Endothelial cell of hepatic sinusoid (primary cell): Measurements from ENCODE around the gene MEGF10.
"Not testable (repeated sequence)": the region's sequence is repeated elsewhere in the genome, so short reads cannot be mapped to it uniquely, and the experiment has no call there.

Source experiments
- in situ Hi-C: cut with HindIII; loops from 2 replicates; pipeline ENCODE4 v1.10.0; 2017; ENCODE audit warnings: low sequenced_read_pairs

The MEGF10 gene

DNA sequence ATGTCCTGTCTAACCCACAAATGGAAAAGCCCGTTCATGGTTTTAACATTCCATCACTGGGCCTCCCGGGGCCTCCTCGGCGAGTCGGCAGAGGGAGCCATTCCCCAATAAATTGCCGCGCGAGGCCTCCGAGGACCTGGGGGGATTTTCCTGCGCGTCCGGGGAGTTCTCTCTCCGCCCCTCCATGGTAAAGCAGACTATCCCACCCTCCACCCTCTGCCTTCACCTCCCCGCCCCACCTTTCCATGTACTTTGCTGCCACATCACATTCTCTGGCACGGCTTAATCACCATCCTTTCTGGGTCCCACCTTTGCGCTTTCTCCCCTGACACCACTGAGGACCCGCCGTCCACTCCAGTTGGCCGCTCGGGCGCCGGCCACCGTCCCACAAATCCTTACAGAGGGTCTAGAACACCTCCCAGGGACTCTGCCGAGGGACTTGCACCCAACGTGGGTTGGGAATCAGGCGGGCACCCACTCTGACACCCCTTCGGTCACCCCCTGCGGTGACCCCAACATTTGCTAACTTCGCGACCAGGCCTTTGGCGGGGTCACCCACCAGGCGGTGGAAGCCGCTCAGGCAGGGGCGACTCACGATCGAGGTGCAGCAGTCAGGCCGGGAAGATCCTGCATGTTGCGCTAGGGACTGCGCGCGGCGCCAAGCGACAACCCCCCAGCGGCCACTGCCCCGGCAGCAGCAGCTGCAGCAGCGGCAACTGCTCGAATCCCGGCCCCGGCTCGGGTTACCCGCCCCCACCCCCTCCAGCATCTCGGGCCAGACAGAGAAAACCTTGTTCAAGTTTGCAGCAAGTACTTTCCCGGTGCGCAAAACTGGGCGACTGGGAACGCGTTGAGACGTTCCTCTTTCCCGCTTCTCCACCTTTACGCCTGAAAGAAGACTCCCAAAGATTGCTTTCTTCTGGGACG lies at the start of gene MEGF10:
Gene MEGF10 (plus strand): TSS at position 778 of the 927 bp plus-strand sequence. CDS start 40,513 bp downstream, outside the sequence.
- in situ Hi-C loops = no loop called here

DNA sequence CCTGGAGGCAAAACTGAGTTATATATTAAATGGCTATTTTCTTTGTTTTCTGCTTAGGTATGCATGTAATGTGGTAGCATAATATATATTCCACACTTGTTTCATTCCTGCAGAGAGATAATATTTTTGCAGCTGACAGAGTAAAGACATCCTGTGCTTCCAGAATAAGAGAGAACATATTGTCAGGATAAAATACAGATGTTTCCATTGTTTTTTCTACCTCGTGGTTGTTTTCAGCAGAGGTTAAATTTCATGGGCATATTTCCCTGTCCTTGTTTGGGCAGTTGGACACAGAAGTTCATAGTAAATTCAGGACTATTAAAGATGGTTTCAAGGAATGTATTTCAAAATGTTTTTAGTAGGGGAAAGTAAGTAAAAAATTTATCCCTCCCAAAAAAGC lies 47.6 kb upstream of the MEGF10 start:
- in situ Hi-C loops = no loop called here

DNA sequence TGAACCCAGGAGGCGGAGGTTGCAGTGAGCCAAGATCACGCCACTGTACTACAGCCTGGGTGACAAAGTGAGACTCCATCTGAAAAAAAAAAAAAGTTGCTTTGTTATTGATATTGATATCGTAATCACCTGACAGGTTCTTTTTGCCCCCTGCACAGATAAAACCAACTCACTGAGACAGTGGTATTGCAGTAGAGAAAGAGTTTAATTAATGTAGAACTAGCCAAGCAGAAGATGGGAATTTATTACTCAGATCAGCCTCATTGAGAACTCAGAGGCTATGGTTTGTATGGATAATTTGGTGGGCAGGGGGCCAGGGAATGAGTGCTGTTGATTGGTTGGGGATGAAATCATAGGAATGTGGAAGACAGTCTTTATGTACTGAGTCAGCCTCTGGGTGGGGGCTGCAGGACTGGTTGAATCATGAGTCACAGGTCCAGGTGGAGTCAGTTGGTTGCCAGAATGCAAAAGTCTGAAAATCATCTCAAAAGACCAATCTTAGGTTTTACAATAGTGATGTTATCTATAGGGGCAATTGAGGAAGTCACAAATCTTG lies 35.8 kb upstream of the MEGF10 start:
- in situ Hi-C loops = no loop called here

DNA sequence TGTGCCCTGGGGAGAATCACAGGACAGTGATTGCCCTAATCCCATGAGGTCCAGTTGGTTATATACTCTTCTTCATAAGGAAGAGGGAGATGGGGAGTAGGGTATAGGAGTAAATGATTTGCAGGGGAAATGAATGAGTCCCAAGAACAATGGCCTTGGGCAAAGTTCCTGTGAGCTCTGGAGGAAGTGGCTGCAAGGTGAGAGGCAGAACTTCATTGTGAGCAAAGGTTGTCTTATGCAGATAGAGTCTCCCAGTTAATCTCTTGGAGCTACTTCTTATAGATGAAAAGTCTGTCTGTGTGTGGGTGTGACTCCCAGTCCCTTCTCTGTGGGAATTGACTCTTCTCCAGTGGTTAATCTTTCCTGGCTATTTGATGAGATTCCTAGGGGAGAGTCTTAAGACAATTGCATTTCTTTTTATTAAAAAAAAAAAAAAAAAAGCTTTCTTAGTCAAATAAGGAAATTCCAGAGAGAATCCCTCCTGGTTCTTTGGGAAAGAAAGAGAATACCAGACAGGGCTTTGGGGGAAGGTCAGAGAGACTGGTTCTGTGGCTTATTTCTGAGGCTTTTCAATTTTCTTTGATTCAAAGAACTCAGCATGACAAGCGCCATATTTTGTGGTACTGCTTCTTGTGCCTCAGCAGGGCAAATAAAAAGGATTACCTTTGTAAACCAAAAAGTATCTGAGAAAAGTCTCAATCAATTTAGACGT lies 33.6 kb upstream of the MEGF10 start:
- in situ Hi-C loops = no loop called here

DNA sequence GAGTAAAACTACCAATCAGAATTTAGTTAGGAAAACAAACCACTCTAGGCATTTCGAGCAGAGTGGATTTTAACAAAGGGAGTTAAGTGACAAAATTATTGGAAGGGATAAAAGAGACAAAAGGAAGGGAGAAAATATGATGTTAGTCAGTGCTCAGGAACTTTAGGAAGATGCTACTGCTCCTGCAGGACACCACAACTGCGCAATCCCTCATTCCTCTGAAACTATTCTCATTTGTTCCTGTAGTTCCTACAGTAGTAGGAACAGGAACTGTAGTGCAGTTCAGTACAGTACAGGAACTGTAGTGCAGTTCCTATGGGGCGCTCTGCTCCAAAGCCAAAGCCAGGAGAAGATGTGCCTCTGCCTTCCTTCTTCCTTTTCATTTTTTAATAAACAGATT lies 29.9 kb upstream of the MEGF10 start:
- in situ Hi-C loops = no loop called here

DNA sequence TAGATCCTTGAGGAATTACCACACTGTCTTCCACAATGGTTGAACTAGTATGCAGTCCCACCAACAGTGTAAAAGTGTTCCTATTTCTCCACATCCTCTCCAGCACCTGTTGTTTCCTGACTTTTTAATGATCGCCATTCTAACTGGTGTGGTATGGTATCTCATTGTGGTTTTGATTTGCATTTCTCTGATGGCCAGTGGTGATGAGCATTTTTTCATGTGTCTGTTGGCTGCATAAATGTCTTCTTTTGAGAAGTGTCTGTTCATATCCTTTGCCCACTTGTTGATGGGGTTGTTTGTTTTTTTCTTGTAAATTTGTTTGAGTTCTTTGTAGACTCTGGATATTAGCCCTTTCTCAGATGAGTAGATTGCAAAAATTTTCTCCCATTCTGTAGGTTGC lies 25.1 kb upstream of the MEGF10 start:
- in situ Hi-C loops = not testable (repeated sequence)

DNA sequence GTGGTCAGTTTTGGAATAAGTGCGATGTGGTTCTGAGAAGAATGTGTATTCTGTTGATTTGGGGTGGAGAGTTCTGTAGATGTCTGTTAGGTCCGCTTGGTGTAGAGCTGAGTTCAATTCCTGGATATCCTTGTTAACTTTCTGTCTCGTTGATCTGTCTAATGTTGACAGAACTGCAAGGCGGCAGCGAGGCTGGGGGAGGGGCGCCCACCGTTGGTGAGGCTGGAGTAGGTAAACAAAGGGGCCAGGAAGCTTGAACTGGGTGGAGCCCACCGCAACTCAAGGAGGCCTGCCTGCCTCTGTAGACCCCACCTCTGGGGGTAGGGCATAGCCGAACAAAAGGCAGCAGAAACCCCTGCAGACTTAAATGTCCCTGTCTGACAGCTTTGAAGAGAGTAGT lies 22.3 kb upstream of the MEGF10 start:
- in situ Hi-C loops = not testable (repeated sequence)

DNA sequence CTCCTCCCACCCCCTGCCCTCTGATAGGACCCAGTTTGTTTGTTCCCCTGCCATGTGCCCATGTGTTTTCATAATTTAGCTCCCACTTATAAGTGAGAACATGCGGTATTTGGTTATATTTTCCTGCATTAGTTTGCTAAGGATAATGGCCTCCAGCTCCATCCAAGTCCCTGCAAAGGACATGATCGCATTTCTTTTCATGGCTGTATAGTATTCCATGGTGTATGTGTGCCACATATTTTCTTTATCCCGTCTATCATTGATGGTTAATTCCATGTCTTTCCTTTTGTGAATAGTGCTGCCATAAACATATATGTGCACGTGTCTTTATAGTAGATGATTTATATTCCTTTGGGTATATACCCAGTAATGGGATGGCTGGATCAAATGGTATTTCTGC lies 19.9 kb upstream of the MEGF10 start:
- in situ Hi-C loops = not testable (repeated sequence)

DNA sequence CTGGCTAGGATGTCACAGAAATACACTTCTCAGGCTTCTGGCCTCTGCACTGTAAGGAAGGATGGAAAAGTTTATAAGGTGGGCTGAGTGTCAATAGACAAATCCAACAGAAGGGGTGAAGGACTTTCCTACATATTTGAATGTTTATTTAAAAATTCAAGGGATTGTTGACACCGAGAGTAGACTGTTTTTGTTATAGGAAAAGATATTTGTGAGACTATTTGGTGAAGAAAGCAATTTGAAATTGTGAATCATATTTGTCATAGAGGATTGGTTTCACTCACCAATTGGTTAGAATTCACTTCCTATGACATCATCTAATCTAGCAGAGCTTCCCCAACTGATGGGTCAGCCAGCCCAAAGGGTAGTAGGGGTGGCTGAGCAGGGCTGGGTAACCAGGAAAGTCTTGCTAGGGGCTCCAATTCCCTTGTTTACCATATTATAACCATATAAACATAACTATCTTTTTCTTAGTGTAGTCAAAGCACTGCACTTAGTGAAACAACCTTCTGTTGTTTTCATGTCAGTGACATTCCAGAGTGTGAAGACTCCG lies 14.9 kb upstream of the MEGF10 start:
- in situ Hi-C loops = no loop called here

DNA sequence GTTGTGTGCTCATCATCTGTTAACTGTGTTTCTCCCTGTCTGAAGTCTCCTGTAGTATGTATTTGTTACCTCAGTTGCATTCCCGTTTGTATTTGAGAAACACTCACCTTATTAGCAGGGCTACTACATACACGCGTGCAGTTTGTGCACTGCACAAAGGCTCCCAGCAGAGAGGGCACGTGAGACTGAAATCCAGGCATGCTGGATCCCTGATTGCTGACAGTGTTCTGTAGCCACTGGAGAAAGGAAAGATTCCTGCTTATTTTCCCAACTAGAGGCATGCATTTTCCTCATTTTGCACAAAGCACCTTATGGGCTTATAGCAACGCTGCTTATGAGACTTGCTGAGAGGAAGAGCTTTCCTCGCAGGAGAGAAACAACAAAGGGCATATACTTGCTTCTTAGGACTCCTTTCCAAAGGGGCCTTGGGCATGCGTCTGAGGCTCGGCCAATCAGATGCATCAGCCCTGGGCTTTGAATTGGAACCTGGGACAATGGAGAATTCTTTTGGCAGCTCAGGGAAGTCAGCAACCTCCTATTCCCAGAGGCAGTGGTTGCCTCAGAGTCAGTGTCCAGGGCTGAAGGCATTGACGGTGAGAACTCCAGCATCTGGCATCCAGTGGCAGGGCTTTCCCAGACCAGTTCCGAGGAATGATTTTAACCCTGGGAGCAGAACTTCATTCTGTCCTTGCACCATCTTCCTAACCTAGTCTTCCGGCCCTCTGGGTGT lies 9.9 kb upstream of the MEGF10 start:
- in situ Hi-C loops = no loop called here

DNA sequence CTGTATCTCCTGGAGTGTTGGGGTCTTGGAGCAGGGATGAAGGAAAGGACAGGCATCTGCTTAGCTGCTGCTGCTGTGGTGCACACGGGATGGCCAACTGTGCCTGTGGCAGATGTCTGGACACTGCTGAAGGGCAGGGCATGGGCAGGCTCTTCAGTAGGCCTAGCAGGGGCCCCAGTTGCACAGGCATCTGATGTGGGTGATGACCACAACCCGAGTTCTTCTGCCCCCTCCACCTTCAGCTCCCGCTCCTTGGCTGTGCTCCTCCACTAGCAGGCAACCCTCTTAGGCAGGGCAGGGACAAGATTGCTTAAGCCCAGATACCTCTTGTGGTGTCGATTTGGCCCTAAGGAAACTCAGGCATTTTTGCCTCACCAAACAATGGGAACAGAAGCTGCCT lies 9.0 kb upstream of the MEGF10 start:
- in situ Hi-C loops = no loop called here

DNA sequence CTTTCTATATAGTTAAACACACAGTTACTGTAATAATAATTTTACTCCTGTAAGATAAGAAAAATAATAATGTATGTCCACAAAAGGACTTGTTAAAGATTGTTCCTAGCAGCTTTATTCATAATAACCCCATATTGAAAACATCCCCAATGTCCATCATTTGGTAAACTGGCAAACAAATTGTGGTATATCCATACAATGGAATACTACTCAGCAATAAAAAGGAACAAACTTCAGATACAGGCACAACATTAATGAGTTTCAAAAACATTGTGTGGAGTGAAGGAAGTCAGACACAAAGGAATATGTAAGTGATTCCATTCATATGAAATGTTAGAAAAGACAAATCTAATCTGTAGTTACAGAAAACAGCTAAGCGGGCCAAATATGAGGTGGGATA lies 1.9 kb upstream of the MEGF10 start:
- in situ Hi-C loops = no loop called here

DNA sequence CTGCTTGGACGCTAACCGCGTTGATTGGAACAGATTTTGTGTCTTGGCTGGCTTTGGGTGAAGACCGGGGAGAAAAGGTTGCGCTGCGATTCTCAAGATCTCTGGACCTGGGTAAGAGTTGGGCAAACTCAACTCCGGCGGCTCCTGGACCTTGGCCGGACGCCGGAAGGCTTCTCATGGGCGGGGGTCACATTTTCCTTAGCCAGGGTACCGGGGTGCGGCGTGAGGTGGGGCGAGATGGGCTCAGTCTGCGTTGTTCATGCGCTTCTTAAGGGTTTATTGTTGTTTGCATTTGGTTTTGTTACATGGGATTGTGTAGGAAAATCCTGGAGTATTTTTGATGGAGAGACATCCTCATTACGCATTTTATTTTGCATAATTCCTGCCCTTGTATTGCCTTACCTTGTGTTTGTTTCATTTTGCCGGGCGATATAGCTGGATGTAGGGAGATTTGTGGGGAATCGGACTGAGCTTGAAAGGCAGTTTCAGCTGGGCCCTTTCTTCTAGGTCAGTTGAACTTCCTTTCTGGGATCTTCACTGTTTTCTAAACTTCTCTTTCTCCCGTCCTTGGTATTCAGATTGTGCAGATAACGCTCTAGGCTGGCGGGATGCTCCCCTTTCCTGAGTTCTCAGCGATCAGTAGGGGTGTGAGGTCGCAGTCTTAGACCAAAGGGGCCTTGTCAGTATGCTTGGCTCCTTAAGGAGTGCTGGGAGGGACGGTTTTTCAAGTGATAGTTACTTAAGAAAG lies 524 bp downstream of the MEGF10 start:
- in situ Hi-C loops = no loop called here

DNA sequence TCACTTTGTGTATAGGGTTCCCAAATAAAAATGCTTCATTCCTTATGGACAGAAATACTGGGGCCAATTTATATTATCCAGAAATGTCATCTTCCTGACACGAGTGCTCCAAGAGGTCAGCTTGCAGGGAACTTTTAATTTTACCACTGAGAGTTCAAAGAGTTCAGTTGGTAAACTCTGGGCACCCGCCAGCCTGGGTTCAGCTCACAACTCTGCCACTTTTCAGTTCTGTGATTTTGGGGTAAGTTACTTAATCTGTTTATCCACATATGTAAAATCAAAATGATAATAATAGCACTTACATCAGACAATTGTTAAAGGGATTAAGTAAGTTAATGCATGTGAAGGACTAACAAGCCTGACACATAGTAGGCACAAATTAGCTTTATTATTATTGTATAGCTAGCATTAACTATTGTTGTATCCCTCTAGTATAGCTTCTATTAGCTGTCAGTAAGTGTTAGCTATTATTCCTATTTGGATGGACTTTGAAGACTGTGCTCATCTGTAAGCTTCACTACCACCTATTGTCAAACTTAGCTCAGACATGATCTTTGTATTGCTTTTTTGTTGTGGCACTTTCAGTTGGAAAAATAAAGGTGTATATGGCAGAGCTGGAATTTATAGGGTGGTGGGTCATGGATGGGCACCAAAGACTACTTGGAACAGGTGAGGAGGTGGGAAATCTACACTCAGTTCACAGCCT lies 1.6 kb downstream of the MEGF10 start:
- in situ Hi-C loops = no loop called here

DNA sequence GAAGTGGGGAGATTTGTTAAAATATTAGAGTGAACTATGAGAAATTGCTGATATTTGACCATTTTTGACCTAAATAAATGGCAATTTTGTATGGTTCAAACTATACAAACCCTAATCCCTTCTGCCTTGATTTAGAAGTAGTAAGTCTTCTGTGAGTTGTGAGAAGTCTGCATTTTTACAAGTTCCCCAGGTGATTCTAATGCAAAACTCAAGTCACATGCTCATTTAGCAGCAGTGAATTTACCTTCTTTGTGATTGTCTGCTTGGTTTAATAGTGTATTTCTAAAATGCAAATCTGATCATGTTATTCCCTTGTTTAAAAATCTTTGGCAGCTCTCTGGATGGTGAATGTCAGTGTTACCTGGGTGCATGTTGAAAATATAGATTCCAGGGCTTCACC lies 2.8 kb downstream of the MEGF10 start:
- in situ Hi-C loops = no loop called here

DNA sequence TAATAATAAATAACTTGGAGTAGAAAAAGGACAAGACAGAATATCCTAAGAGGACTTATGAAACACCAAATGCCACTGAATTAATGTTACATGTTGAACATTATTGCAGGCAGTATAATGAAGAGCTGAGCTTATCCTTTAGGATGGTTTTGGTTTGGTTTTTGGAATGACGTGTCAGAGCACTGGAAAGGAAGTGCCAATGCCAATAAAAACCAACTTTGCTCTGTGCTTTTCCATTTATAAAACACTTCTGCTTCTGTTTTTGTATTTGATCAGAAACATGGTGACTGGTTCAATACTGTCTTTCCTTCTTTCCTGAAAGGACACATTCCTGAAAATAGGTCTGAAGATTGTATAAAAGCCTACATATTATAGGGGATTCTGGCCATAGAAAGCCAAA lies 4.2 kb downstream of the MEGF10 start:
- in situ Hi-C loops = no loop called here

DNA sequence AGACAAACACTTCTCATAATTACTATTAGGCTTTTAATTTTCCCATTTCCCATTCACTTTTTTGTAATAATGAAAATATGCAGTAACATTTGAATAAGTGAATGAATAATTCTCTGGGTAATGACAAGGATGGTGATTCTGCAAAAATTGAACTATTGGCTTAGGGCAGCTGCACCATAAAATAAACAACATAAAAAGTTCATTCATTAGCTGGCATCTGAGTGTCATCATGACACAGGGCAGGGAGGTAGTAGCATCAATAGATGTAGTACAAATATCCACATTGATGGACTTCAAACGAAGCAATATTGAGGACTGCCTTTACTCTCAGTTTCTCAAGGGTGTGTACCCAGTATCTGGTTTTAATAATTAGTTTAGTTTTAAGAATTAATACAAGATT lies 4.9 kb downstream of the MEGF10 start:
- in situ Hi-C loops = no loop called here

DNA sequence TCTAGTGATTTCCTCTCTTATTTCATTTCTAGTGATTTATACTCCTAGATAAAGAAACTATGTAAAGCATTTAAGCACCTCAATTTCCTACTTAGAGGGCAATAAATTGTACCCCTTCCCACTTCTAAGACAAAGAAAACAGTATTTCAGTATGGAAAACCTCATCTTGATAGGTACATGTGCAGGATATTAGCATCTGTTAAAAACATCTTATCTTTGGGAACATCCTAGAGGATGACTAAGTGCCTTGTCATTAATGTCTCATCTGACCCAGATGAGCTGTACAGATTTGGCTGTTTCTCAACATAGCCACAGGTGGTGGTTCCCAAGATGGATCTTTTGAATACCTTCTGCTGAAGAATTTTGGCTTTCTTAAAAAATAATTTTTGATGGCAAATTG lies 5.7 kb downstream of the MEGF10 start:
- in situ Hi-C loops = no loop called here

DNA sequence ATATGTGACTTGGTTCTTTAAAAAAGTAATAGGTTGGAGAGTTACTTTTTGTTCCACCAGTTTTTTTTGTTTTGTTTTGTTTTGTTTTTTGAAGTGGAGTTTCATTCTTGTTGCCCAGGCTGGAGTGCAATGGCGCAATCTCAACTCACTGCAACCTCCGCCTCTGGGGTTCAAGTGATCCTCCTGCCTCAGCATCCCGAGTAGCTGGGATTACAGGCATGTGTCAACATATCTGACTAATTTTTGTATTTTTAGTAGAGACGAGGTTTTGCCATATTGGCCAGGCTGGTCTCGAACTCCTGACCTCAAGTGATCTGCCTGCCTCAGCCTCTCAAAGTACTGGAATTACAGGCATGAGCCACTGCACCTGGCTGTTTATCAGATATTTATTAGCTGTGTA lies 6.3 kb downstream of the MEGF10 start:
- in situ Hi-C loops = not testable (repeated sequence)
